ENCODE measurements around the gene LMF1.

The LMF1 gene

DNA sequence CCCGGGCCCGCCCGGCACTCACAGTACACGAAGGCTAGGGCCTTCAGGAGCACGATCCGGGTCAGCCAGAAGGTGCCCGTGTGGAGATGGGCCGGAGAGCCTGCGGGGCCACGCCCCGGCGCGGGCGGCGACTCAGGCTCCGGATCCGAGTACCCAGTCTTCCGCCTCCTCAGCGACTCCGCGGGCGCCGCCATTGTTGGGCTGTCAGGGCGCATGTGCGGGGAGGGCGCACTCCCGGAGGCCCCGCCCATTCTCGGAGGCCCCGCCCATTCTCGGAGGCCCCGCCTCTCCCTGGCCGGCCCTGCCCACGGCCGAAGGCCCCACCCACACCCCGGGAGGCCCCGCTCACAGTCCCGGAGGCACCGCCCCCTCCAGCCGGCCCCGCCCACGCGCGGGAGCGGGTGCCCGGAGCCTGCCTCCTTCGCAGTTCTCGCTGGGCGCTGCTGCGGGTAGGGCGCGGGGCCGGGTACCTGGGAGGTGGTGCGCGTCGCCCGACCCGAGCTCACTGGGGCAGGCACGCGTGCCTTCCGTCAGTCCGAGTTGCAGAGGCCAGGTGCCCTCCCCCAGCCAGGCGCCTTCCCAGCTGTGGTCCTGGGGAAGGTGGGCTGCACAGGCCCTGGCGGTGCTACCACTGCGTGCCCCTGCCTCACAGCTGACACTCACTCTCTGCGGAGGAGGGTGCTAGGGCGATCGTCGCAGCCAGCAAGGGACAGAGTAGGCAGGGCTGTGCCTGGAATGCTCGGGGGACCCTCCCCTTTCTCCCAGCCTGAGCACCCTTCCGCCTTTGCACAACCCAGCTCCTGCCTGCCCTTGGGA, at the start of gene LMF1:
TSS of gene LMF1 (minus strand) at position 219 of the 816 bp plus-strand sequence. CDS start at position 215, 4 bp downstream.
- peak; percentile 92 to 93 for DNase-seq (ENCODE audit: low read depth in 2 of 2)

DNA sequence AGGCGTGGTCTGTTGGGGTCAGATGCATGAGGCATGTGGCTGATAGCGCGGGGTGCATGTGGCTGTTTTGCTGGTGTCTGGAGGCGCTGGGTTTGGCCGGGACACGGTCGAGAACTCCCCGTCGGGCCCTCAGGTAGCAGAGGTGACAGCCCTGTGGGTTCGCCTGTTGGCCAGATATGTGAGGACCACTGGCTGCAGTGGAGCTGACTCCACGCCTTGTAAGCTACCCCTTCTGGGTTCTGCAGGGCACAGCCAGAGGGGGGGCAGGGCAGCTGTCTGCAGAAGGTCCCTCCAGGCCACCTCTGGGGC, 49.3 kb upstream of the LMF1 start:
- no peak for DNase-seq (ENCODE audit: low read depth in 2 of 2)

DNA sequence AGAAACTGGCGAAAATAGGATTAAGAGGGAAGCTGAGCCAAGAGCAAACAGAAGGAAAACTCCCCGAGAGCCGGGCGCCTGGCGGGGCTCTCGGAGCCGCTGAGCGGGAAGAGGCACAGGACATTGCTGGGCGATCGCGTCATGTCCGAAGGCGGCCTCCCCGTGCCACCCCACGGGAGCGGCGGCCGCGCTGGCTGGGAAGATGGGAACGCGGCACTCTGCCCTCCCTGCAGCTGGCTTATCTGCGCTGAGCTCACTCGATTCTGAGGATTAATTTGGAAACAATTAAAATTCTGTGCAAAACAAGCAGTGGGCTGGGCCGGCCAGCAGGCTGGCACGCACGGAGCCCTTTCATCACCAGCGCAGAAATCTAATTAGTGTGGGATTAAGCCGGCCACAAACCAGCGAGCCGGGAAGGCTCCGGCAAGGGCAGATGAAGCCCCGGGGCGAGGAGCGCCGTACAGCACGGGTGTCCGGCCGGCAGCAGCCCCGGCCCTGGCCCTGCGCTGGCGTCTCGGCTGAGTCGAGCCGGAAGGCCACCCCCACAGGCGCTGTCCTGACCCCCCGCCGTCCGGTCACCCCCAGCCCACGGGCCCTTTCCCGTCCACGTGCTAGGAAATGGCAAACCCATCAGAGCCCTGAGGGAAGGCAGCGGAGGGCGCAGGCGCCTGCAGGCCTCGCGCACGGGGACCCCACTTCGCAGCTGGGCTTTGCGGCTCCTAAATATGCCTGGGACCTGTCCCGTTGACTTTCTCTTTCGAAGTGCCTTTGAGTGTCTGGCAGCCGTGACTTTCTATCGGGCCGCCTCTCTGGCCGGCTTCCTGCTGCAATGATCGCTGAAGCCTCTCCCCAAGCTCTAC, 48.7 kb upstream of the LMF1 start:
- DNase-seq (ENCODE audit: low read depth in 2 of 2) = no peak

DNA sequence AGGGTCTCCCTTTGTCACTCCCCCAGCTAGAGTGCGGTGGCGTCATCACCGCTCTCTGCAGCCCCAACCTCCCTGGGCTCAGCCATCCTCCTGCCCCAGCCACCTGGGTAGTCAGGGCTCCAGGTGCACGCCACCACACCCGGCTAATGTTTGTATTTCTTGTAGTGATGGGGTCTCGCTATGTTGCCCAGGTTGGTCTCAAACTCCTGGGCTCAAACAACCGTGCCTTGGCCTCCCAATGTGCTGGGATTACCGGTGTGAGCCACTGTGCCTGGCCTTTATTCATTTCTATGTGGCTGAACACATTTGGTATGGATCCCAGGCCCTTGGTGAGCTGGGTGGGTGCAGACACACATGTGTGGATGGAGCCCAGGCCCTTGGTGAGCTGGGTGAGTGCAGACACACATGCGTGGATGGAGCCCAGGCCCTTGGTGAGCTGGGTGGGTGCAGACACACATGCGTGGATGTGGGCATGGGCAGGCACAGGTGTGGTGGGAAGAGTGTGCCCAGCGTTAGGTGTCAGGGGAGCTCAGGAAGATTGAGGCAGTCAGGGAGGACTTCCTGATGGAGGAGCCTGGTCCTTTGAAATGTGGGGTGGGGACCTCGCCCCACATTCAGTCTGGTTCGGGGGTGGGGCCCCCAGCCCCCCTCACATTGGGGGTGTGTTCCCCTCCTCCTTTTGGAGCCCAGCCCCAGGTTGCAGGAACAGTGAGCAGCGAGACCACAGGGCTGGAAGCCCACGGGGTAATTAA, 47.8 kb upstream of the LMF1 start:
- no peak for DNase-seq (ENCODE audit: low read depth in 2 of 2)

DNA sequence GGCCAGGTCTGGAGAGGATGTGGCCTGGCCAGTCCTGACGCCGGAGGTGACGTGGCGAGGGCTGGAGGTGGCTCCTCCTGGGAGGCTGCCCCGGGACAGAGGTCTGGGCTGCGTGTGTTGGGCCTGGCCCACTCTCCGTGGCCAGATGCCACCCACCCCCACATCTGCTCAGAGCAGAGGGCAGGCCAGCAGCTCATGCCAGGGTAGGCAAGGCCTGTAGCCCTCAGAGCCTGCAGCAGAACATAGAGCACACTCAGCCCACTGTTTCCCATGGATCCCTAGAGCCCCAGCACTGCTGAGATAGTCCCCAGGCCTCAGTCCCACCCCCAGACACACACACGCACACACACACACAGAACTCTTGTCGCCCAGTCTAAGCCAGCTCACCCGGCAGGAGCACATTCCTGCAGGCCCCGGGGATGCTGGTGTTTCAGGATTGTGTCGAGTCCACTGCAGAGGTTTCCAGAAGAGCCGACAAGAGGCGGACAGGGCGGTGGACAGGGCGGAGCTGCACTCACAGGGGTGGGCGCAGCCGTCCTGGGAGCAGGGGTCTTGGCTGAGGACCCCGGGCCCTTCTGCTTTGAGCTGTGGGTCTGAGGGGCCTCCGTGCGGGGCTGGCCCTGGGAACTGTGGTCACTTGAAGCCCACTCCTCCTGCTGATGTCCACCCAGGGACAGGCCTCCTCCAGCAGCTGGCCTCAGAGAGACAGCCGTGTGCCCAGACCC, 44.1 kb upstream of the LMF1 start:
- DNase-seq (ENCODE audit: low read depth in 2 of 2) = no peak

DNA sequence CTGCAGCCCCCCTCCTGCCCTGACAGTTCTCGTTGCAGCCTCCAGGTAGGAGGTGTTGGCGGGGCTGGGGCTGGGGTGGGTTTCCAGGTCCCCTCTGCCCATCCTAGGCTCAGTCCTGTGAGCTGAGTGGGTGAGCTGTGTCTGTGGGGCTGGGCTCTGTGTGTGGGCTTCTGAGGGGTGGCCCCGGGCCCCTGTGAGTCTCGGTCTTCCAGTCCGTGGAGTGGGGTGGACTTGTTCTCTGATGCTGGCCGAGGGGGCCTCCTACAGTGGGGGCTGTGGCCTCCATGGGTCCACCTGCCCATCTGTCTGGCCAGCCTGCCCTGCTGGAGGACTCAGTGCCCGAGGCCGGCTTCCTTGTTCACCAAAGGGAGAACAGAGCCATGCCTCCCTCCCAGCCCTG, 43.4 kb upstream of the LMF1 start:
- DNase-seq (ENCODE audit: low read depth in 2 of 2) = no peak

DNA sequence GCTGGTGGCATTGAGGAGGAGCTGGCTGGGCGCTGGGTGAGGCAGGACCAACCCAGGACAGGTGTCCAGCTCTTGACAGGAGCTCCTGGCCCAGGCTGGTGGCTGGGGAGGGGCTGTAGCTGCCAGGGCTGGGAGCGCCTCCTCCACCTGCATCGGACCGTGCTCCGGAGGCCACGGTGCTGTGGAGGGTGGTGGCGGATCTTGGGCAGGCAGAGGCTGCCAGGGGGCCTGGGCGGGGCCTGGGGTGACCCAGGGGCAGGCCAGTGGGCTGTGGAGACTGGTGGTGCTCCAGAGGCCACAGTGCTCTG, 42.8 kb upstream of the LMF1 start:
- DNase-seq (ENCODE audit: low read depth in 2 of 2) = no peak

DNA sequence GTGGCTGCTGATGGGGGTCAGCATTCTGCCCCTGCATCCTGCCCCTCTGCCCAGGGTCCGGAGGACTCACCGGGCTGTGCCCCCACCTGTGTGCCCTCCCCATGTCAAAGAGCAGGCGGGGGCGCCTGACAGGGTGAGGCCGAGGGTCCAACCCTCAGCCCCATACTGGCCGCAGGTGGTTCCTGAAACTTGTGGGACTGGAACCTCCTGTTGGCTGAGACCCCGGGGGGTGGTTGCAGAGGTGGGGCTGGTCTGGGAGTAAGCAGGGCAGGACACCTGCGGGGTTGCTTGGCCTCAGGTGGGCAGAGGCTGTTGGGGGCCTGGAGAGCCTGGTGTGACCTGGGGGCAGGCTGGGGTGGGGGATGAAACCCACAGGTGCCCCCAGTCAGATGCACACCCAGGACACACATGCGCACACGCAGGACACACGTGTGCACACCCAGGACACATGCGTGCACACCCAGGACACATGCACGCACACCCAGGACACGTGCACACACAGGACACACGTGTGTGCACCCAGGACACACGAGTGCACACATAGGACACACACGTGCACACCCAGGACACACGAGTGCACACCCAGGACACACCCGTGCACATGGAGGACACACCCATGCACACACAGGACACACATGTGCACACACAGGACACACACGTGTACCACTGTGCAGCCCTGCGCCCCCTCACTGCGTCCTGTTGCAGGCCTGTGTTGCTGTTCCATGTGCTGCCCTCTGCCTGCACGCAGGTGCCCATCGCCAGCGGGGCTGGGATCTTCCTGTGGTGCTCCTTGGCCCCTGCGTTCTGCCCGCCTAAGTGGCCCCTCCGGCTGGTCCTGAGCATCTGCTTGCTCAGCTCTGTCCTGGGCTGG, 42.2 kb upstream of the LMF1 start:
- no peak for DNase-seq (ENCODE audit: low read depth in 2 of 2)

DNA sequence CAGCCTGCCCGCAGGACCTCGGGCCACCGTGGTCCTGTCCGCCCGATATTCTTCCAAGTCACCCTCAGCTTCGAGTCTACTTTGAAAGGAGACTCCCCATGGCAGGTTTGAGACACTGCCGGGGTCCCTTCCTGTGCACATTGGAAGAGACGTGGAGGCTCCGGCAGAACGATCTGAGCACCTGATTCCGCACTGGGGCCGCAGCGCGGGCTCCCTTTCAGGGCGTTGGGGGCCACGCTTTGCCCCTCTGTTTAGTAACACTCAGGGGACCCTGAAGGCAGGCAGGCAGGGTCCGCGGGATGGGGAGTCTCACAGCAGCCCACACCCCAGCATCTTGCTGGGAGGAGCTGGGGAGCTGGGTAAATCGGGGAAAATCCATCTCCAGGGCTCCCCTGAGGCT, 41.4 kb upstream of the LMF1 start:
- DNase-seq (ENCODE audit: low read depth in 2 of 2) = no peak

DNA sequence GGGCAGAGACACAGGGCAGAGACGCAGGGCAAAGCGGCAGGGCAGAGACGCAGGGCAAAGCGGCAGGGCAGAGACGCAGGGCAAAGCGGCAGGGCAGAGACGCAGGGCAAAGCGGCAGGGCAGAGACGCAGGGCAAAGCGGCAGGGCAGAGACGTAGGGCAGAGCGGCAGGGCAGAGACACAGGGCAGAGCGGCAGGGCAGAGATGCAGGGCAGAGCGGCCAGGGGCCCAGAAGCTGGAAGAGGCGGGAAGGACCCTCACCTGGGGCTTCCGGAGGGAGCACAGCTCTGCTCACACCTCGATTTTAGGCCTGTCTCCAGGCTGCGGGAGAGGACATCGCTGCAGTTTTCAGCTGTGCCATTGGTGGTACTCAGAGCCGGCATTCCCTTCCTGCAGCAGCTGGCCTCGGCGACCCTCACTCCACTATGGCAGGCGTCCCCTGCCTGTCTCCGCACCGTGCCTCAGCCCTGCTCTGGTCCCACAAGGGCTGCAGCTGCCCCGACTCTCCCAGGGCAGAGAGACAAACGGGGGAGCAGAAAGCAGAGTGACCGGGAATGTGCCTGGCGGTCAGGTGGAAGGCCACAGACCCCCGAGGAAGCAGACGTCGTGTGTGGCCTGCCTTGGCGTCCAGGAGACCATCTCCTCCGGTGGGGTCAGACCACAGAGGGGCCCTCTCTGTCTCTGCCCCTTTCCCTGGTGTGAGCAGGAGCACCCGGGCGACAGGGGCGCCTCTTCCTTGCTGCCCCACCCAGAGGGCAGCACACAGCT, 40.7 kb upstream of the LMF1 start:
- DNase-seq (ENCODE audit: low read depth in 2 of 2) = no peak

DNA sequence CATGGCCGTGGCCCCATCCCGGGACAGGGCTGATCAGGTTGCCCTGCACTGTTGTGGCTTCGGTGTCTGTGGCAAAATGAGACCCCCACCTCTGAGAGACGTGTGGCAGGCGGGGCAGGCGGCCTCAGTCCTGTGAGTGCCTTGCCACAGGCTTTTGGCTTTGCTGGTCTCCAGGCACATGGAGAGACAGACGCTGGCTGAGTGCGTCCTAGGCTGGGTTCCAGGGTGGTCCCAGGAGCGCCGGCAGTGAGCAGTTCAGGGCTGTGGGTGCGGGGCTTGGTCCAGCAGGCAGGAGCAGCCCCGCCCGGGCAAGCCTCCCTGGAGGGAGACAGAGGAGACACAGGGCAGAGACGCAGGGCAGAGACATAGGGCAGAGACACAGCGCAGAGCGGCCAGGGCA, 40.0 kb upstream of the LMF1 start:
- DNase-seq (ENCODE audit: low read depth in 2 of 2) = no peak

DNA sequence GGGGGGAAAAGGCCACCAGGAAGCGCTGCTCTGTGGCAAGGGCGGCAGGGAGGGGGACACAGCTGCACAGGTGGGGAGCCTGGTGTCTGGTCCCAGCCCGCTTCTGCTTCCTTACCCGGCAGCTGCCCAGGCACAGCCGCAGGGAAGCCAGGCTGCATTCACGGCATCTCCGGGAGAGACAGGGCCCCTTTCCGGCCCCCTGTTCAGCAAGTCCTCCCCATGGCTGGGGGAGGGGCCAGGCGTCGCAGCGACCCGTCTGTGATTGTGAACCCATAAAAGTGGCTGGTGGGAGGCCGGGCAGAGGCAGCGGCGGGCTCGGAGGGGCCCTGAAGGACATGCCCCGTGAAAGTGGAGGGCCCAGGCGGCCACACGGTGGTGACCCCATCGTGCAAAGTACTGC, 39.5 kb upstream of the LMF1 start:
- DNase-seq (ENCODE audit: low read depth in 2 of 2) = no peak

DNA sequence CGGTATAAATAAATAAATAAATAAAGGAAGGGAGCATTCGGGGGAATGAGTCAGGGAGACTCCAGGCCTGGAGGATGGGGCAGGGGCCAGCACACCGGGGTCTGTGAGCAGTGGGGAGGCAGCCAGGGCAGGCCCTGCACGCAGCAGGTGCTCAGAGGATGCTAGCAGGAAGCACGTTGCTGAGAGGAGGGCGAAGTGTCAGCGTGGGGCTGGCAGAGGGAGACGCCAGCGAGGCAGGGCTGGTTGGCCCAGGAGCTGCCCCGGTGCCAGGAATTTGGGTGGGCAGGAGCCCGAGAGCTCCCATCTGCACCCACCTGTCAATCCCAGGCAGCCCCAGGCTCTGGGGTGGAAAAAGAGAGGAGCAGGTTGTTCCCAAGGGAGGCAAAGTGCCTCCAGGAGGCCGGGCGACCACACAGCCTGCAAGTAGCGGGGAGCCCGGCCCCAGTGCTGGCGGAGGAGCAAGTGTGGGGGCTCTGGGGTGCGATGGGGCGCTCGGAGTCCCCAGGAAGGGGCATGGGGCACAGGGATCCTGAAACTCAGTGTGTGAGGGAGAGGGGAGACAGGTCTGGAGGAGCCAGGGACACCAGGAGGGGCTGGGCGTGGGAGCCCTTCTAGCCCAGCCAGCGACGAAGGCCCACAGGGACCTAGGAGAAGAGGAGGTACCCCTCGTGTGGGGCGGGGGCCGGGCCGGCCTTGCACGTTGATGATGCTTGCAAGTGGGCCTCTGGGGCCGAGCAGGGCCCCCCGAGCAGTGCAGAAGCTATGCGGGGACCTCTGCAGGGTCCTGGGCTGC, 38.8 kb upstream of the LMF1 start:
- no peak for DNase-seq (ENCODE audit: low read depth in 2 of 2)

DNA sequence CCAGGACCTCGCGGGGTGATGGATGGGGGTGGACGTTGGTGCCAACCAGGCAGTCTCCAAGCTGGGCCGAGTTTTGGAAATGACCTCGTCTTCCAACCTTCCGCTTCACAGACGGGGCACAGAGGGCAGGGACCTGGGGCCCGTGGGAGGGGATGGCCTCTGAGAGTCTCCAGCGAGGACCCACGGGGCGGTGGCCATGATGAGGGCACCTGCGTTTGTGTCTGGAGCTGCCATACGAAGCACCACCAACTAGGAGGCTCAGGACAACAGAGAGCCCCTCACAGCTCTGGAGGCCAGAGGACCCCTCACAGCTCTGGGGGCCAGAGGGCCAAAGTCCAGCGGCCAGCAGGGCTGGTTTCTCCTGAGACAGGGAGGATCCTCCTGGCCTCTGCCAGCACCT, 37.3 kb upstream of the LMF1 start:
- no peak for DNase-seq (ENCODE audit: low read depth in 2 of 2)

DNA sequence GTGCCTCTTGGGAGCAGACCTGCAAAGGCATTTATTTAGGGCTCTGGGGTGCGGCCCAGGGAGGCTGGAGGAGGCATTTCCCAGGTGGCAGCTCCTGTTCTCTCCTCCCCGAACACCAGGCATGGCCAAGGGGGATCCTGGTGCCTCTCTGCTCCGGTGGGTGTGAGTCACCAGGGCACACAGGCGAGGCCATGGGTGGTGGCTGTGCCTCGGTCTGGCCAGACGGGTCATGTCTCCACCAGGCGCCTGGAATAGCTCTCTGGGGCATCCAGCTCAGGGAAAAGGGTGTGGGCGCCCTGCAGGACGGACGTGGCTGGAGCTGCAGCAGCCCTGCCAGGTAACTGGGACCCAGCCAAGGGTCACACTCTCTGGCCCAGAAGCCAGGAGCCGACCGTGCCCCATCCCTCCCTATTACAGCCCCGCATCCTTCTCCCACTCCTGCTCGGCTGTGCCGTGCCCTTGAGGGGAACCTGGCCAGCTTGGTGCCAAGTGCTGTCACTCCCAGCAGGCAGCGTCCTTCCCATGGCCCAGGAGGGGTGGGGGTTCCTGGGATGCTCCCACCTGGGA, 36.6 kb upstream of the LMF1 start:
- DNase-seq (ENCODE audit: low read depth in 2 of 2) = no peak

DNA sequence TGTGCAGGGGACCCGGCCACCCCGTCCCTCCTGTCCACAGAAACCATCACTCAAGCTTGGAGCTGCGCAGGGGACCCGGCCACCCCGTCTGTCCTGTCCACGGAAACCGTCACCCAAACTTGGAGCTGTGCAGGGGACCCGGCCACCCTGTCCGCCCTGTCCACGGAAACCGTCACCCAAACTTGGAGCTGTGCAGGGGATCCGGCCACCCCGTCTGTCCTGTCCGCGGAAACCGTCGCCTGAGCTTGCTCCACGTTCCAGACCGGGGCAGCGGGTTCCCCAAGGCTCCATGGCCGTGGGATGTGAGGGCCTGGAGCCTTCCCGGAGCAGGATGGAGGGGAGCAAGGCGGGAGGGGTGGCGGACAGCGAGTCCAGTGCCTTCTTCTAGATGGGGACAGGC, 36.0 kb upstream of the LMF1 start:
- DNase-seq (ENCODE audit: low read depth in 2 of 2) = no peak

DNA sequence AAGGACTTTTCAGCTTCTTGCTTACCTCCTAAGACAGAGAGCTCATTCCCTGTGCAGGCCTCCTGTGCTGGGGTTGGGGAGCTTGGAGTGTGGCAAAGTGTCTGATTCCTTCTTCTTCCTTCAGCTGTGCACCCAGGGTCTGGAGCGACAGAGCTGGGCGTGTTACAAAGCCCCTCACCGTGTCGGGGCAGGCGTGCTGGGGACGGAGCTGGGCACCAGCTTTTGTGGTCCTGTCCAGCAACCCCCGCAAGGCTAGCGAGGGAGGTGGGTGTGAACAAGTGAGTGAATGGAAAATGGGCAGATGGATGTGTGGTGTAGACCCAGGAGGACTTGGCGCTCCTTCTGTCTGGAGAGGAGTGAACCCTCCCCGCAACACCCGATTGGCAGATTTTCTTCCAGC, 34.5 kb upstream of the LMF1 start:
- no peak for DNase-seq (ENCODE audit: low read depth in 2 of 2)

DNA sequence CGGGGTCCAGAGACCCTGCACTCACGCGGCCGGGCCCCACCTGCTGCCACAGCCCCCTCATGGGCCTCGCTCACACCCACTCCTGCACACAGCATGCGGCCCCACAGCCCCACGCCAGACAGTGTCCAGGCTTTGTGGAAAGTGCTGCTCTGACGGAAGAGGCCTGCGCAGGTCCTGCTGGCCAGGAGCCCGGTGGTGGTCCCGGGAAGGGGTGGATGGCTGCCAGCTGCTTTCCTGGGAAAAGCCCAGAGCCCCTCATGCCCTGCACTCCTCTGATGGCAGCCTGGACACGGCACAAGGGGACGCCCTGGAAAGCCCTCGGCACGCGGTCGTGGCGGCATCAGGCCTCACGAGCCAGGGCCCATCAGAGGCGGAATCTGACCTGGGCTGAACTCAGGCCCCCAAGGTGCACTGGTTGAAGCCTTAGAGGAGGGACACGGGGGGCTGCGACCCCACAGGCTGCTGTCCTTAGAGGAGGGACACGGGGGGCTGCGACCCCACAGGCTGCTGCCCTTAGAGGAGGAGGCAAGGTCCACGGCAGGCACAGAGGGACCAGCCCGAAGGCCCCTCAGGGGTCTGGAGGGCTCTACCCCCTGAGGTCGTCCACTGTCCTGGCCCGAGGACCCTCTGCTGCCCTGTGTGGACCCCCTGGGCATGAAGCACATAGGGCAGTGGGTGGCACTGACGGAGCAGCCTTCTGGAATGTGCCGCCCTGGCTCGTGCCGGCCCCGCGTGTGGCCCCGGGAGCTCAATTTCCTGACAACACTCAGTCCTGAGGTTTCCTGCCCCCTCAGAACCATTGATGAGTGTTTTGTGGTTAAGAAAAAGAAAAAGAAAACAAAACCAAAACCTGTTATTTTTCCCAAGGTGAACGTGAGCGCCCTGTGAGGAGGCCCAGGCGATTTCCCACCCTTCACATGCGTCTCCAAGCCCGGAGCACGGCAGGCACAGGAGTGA, 32.9 kb upstream of the LMF1 start:
- DNase-seq (ENCODE audit: low read depth in 2 of 2) = peak; percentile 33 to 38

All from stimulated activated CD4-positive, alpha-beta T cell treated with anti-CD3 and anti-CD28 coated beads, Interleukin-15, amount 100 ng/mL, for 48 hours (primary cell).